ENCODE results near the gene PIEZO2.
"Not testable (repeated sequence)": the region's sequence is repeated elsewhere in the genome, so short reads cannot be mapped to it uniquely, and the experiment has no call there.

Gene PIEZO2

DNA sequence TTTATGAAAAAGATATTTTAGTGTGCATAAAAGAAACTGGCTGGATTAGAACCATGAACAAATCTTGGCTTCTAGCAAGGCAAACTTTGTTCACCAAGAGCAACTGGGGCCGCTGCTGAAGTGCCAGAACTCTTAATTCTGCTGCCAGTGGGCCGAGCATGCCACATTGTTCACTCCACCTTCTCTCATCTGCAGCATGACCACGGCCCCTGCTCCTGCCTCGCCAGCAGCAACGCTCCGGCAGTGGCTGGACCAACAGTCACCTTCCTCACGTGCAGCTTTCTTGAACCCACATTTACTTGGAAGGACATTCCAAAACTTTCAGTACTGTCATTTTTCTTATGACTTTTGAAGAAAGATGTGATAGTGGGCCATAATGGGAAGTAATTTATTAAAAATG lies 213.8 kb downstream of the PIEZO2 start:
- H3K79me2 ChIP-seq (ENCODE audit: insufficient read depth, low read length) = no peaks in the 10 kb centered on the region
- no peak for TF ChIP-seq EZH2 (IDR thresholded peaks at IDR 0.05; ENCODE audit: borderline replicate concordance, low read length)
- TF ChIP-seq, protein P1, sequence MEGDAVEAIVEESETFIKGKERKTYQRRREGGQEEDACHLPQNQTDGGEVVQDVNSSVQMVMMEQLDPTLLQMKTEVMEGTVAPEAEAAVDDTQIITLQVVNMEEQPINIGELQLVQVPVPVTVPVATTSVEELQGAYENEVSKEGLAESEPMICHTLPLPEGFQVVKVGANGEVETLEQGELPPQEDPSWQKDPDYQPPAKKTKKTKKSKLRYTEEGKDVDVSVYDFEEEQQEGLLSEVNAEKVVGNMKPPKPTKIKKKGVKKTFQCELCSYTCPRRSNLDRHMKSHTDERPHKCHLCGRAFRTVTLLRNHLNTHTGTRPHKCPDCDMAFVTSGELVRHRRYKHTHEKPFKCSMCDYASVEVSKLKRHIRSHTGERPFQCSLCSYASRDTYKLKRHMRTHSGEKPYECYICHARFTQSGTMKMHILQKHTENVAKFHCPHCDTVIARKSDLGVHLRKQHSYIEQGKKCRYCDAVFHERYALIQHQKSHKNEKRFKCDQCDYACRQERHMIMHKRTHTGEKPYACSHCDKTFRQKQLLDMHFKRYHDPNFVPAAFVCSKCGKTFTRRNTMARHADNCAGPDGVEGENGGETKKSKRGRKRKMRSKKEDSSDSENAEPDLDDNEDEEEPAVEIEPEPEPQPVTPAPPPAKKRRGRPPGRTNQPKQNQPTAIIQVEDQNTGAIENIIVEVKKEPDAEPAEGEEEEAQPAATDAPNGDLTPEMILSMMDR (IDR thresholded peaks at IDR 0.05; ENCODE audit: low read length) = no peak
- H3K9ac ChIP-seq (ENCODE audit: low read length) = no peak overlapping the region
- no peaks in the 10 kb centered on the region for H3K9me2 ChIP-seq (ENCODE audit: low read depth, low read length)
- no peak overlapping the region for H3K4me2 ChIP-seq (ENCODE audit: low read length)
- no peaks in the 10 kb centered on the region for H3F3A ChIP-seq (ENCODE audit: insufficient read depth, low read length)
- no peaks in the 10 kb centered on the region for H3K27me3 ChIP-seq (ENCODE audit: insufficient read depth, low read length)
- no peaks in the 10 kb centered on the region; the same call in 1 of the 2 replicates for H3K36me3 ChIP-seq (ENCODE audit: insufficient read depth, low read length)
- H3K4me3 ChIP-seq (ENCODE audit: low read depth, low read length, poor library complexity, severe bottlenecking) = no peak overlapping the region
- 0 out of 2 replicates have a peak, but pooled peaks cover 3% of the 10 kb centered on the region for H3K9me3 ChIP-seq (ENCODE audit: low read length)
- H2AFZ ChIP-seq (ENCODE audit: low read length) = no peak overlapping the region
- H3K27ac ChIP-seq (ENCODE audit: low read depth, low read length, poor library complexity, severe bottlenecking) = peak overlapping the region; percentile 45
- H3K4me1 ChIP-seq (ENCODE audit: insufficient read depth, low read length, severe bottlenecking) = peaks cover 38% of the 10 kb centered on the region
- H4K20me1 ChIP-seq (ENCODE audit: insufficient read depth, low read length) = no peaks in the 10 kb centered on the region

DNA sequence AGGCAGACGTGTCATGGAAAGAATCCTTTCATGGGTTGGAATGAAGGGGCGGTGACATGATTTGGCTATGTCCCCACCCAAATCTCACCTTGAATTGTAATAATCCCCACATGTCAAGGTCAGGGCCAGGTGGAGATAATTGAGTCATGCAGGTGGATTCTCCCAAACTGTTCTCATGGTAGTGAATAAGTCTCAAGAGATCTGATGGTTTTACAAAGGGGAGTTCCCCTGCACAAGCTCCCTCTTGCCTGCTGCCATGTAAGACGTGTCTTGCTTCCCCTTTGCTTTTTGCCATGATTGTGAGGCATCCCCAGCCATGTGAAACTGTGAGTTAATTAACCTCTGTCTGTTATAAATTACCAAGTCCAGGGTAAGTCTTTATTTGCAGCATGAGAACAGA lies 215.7 kb downstream of the PIEZO2 start:
- H3K9me2 ChIP-seq (ENCODE audit: low read depth, low read length); H3K27ac ChIP-seq (ENCODE audit: low read depth, low read length, poor library complexity, severe bottlenecking); H3K27me3 ChIP-seq (ENCODE audit: insufficient read depth, low read length); H4K20me1 ChIP-seq (ENCODE audit: insufficient read depth, low read length); H2AFZ ChIP-seq (ENCODE audit: low read length); H3K4me3 ChIP-seq (ENCODE audit: low read depth, low read length, poor library complexity, severe bottlenecking); H3K79me2 ChIP-seq (ENCODE audit: insufficient read depth, low read length); H3K9me3 ChIP-seq (ENCODE audit: low read length); H3F3A ChIP-seq (ENCODE audit: insufficient read depth, low read length); H3K36me3 ChIP-seq (ENCODE audit: insufficient read depth, low read length); H3K4me2 ChIP-seq (ENCODE audit: low read length); H3K9ac ChIP-seq (ENCODE audit: low read length): not testable (repeated sequence)
- H3K4me1 ChIP-seq (ENCODE audit: insufficient read depth, low read length, severe bottlenecking) = peaks cover 58% of the 10 kb centered on the region

DNA sequence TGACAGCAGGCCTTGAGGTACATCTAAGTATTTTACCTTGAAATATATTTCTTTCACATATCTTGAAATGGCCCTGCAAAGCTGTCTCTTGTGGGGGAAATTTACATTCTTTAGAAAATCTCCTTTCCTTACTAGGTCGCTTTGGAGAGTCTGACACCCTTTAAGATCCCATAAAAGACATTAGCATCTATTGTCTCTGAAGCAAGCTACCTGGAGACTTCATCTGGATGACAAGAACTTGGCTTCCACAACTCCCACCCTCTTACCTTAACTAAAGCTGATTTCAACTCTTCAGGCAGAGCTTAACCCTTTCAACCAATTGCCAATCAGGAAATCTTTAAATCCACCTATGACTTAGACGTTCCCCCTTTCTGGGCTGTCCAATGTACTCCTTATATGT lies 219.3 kb downstream of the PIEZO2 start:
- TF ChIP-seq, protein P1 (IDR thresholded peaks at IDR 0.05; ENCODE audit: low read length) = no peak
- no peak for TF ChIP-seq EZH2 (IDR thresholded peaks at IDR 0.05; ENCODE audit: borderline replicate concordance, low read length)
- H2AFZ ChIP-seq (ENCODE audit: low read length) = no peak overlapping the region
- no peak overlapping the region for H3K4me2 ChIP-seq (ENCODE audit: low read length)
- 0 out of 2 replicates have a peak, but pooled peaks cover 3% of the 10 kb centered on the region for H3K9me3 ChIP-seq (ENCODE audit: low read length)
- H3K9ac ChIP-seq (ENCODE audit: low read length) = peak overlapping the region; percentile 57; the same call in 1 of the 2 replicates
- H3K27me3 ChIP-seq (ENCODE audit: insufficient read depth, low read length) = no peaks in the 10 kb centered on the region
- no peaks in the 10 kb centered on the region for H3K9me2 ChIP-seq (ENCODE audit: low read depth, low read length)
- no peaks in the 10 kb centered on the region; the same call in 1 of the 2 replicates for H3K36me3 ChIP-seq (ENCODE audit: insufficient read depth, low read length)
- peaks cover 59% of the 10 kb centered on the region for H3K4me1 ChIP-seq (ENCODE audit: insufficient read depth, low read length, severe bottlenecking)
- H3K79me2 ChIP-seq (ENCODE audit: insufficient read depth, low read length) = no peaks in the 10 kb centered on the region
- H3F3A ChIP-seq (ENCODE audit: insufficient read depth, low read length) = no peaks in the 10 kb centered on the region
- no peak overlapping the region for H3K4me3 ChIP-seq (ENCODE audit: low read depth, low read length, poor library complexity, severe bottlenecking)
- H3K27ac ChIP-seq (ENCODE audit: low read depth, low read length, poor library complexity, severe bottlenecking) = peak overlapping the region; percentile 93
- no peaks in the 10 kb centered on the region for H4K20me1 ChIP-seq (ENCODE audit: insufficient read depth, low read length)

DNA sequence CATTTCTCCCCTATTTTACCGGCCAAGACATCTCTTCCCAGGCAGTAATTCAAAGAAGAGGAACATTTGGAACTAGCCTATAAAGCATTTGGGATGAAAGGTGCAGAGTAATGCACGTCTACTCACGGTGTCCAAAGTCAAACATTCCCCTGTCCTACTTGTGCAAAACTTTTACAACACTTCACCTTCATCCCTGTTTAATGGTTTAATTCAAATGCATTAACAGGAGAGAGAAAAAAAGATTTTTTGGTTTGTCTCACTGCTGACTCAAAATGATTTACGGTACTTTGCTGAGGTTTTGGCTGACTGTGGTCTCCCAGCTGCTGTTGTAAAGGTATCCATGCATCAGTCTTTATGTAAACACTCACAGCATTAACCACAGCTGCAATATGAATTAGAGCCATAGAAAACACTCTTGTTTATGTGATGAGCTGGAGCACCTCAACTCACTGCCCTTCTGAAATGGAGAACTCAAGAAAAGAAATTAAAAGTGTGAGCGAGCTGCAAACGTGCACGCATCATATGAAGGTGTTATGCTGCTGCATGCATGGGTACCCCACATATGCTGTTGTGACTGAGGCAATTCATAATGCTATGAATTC lies 220.5 kb downstream of the PIEZO2 start:
- Histone ChIP-seq H3K9ac (ENCODE audit: low read length) (peak overlapping the region; percentile 57), H3K27me3 (ENCODE audit: insufficient read depth, low read length) (no peaks in the 10 kb centered on the region), H3K79me2 (ENCODE audit: insufficient read depth, low read length) (no peaks in the 10 kb centered on the region), H3K36me3 (ENCODE audit: insufficient read depth, low read length) (no peaks in the 10 kb centered on the region; the same call in 1 of the 2 replicates), H2AFZ (ENCODE audit: low read length) (no peak overlapping the region), H3F3A (ENCODE audit: insufficient read depth, low read length) (no peaks in the 10 kb centered on the region), H3K4me3 (ENCODE audit: low read depth, low read length, poor library complexity, severe bottlenecking) (peak overlapping the region; percentile 14), H3K9me2 (ENCODE audit: low read depth, low read length) (no peaks in the 10 kb centered on the region), H3K9me3 (ENCODE audit: low read length) (no peaks in the 10 kb centered on the region), H3K4me1 (ENCODE audit: insufficient read depth, low read length, severe bottlenecking) (peaks cover 68% of the 10 kb centered on the region), H3K27ac (ENCODE audit: low read depth, low read length, poor library complexity, severe bottlenecking) (peak overlapping the region; percentile 93), H3K4me2 (ENCODE audit: low read length) (peak overlapping the region; percentile 38; the same call in 1 of the 2 replicates), H4K20me1 (ENCODE audit: insufficient read depth, low read length) (no peaks in the 10 kb centered on the region)
- TF ChIP-seq, protein P1 (IDR thresholded peaks at IDR 0.05; ENCODE audit: low read length) = no peak
- no peak for TF ChIP-seq EZH2 (IDR thresholded peaks at IDR 0.05; ENCODE audit: borderline replicate concordance, low read length)

Measured in OCI-LY1 (cell line).